PC-3 (cell line): ENCODE measurements around the gene CLDN2. TPM values are rescaled to one million over a fixed set of nuclear protein-coding genes. Genes with fewer than 3 reads are reported as not detected.

Experiments used
- ATAC-seq: fragments of 200-7000 bp; cut with Tn5 transposase; 2 replicates; pipeline ENCODE4 v1.9.1; 2020; ENCODE audit warnings: mild to moderate bottlenecking, moderate library complexity
- BruUV-seq: library from RNA; stranded (reverse); fragments of 400-500 nt; replicated peaks from 2 replicates; lab custom pipeline; 2021; lab: Mats Ljungman, UMichigan
- CTCF ChIA-PET: fragments of 300-600 bp; sonication (Branson Sonifier 250); formaldehyde crosslinking; loops from one replicate; lab custom pipeline; 2022; ENCODE audit warnings: antibody characterized with exemption; lab: Charles Lee
- POLR2A ChIA-PET: fragments of 300-600 bp; sonication (Branson Sonifier 250); formaldehyde crosslinking; loops from one replicate; lab custom pipeline; 2022; ENCODE audit warnings: antibody characterized with exemption; ENCODE audit not compliant: unreplicated experiment; lab: Charles Lee
- DNase-seq: peaks from one replicate; pipeline ENCODE4 v3.0.0-alpha.2; 2015
- H2AFZ ChIP-seq: fragments of 300-600 bp; sonication (generic); 2 replicates; pipeline ENCODE4 v1.6.0; 2016; ENCODE audit warnings: antibody characterized with exemption, low read length
- H3F3A ChIP-seq: fragments of 300-600 bp; sonication (generic); one replicate; pipeline ENCODE4 v1.6.0; 2017; ENCODE audit warnings: antibody characterized with exemption, low read length, control low read depth, mild to moderate bottlenecking; ENCODE audit not compliant: unreplicated experiment
- H3K27ac ChIP-seq: fragments of 300-600 bp; sonication (generic); 2 replicates; pipeline ENCODE4 v1.5.1; 2016; ENCODE audit warnings: mild to moderate bottlenecking, low read length
- H3K27me3 ChIP-seq: fragments of 300-600 bp; sonication (generic); 2 replicates; pipeline ENCODE4 v1.6.1; 2016; ENCODE audit warnings: low read length, mixed read lengths
- H3K36me3 ChIP-seq: fragments of 300-600 bp; sonication (generic); 2 replicates; pipeline ENCODE4 v1.6.1; 2016; ENCODE audit warnings: low read depth, mixed run types, low read length, mixed read lengths
- H3K4me1 ChIP-seq: fragments of 300-600 bp; sonication (generic); 2 replicates; pipeline ENCODE4 v1.5.1; 2016; ENCODE audit warnings: low read length; ENCODE audit not compliant: insufficient read depth
- H3K4me2 ChIP-seq: fragments of 300-600 bp; sonication (generic); 2 replicates; pipeline ENCODE4 v1.6.0; 2016; ENCODE audit warnings: low read length
- H3K4me3 ChIP-seq: fragments of 300-600 bp; sonication (generic); 2 replicates; pipeline ENCODE4 v1.5.1; 2016; ENCODE audit warnings: mild to moderate bottlenecking, low read length, mixed read lengths
- H3K79me2 ChIP-seq: fragments of 300-600 bp; sonication (generic); 2 replicates; pipeline ENCODE4 v1.6.1; 2017; ENCODE audit warnings: low read length, mixed read lengths
- H3K9ac ChIP-seq: fragments of 300-600 bp; sonication (generic); 2 replicates; pipeline ENCODE4 v1.6.0; 2016; ENCODE audit warnings: mild to moderate bottlenecking, low read length
- H3K9me2 ChIP-seq: fragments of 300-600 bp; sonication (generic); replicated peaks from 2 replicates; pipeline ENCODE4 v1.6.1; 2016; ENCODE audit warnings: mixed run types, low read length, mixed read lengths
- H3K9me3 ChIP-seq: fragments of 300-600 bp; sonication (generic); 2 replicates; pipeline ENCODE4 v1.6.1; 2016; ENCODE audit warnings: low read length, mixed read lengths
- H4K20me1 ChIP-seq: fragments of 300-600 bp; sonication (generic); 2 replicates; pipeline ENCODE4 v1.6.1; 2016; ENCODE audit warnings: low read length, mixed read lengths
- CTCF ChIP-seq: fragments of 300-600 bp; sonication (generic); conservative IDR thresholded peaks from 2 replicates; pipeline ENCODE4 v1.5.1; 2017; ENCODE audit warnings: antibody characterized with exemption, low read depth, mild to moderate bottlenecking, low read length
- EZH2 ChIP-seq: fragments of 300-600 bp; sonication (generic); IDR thresholded peaks from one replicate; pipeline ENCODE4 v1.6.1; 2017; ENCODE audit warnings: antibody characterized with exemption, mild to moderate bottlenecking, low read length; ENCODE audit not compliant: unreplicated experiment
- EZH2phosphoT487 ChIP-seq: fragments of 300-600 bp; sonication (generic); IDR thresholded peaks from 2 replicates; pipeline ENCODE4 v1.6.1; 2018; ENCODE audit warnings: mild to moderate bottlenecking, antibody characterized with exemption, low read length, borderline replicate concordance
- intact Hi-C: fragments of 100-400 bp; cut with micrococcal nuclease; formaldehyde crosslinking; loops from 2 replicates; pipeline ENCODE4 v1.9.0; 2023
- total RNA-seq: library from RNA; depleted of rRNA; stranded (reverse); fragments of >200 nt; gene quantifications from 2 replicates; pipeline ENCODE4 v1.2.3, GENCODE V29; 2014; rRNA removed

The CLDN2 gene
- total RNA-seq, 1 experiment from 2014 or later = not detected

GRCh38 chrX:106973433-106974149 lies 53.4 kb downstream of the CLDN2 start:
- H3K4me3 ChIP-seq = no peak overlapping the region
- ATAC-seq = peak; percentile 22; the same call in 1 of the 2 replicates
- no peaks in the 10 kb centered on the region for H3K9me3 ChIP-seq
- no peaks in the 10 kb centered on the region for H3F3A ChIP-seq
- H3K27me3 ChIP-seq = no peaks in the 10 kb centered on the region
- no peak overlapping the region for H2AFZ ChIP-seq
- no peaks in the 10 kb centered on the region for H3K36me3 ChIP-seq
- POLR2A ChIA-PET = no interaction called here
- no peak for TF ChIP-seq EZH2
- no peak for TF ChIP-seq EZH2phosphoT487
- TF ChIP-seq CTCF = no peak
- BruUV-seq = no TSS peak
- H3K4me1 ChIP-seq = no peaks in the 10 kb centered on the region
- intact Hi-C loops = no loop called here
- no peak for DNase-seq
- H3K79me2 ChIP-seq = no peaks in the 10 kb centered on the region
- CTCF ChIA-PET = no interaction called here
- no peak overlapping the region for H3K4me2 ChIP-seq
- no peak overlapping the region for H3K27ac ChIP-seq
- H4K20me1 ChIP-seq = no peaks in the 10 kb centered on the region
- H3K9me2 ChIP-seq = no peaks in the 10 kb centered on the region
- no peak overlapping the region for H3K9ac ChIP-seq

DNA sequence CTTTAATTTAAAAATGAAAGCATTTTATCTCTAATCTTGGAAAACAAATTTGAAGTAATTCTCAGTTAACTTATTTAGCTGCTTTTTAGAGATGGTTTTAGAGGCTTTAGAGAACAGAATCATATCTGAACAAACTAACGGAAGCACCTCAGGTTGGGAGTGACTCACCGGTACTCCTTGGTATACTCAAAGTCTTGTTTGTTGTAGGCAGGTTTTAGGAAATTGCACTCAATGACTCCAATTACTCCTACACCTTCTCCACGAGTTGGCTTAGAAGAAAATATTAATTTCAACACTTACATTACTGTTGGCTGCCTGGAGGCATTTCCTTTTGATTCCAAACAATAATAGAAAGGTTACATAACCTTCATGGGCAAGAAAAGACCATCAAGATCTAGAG lies 56.2 kb downstream of the CLDN2 start:
- ChIA-PET POLR2A (no interaction called here), CTCF (no interaction called here)
- no peak overlapping the region for H2AFZ ChIP-seq
- no peak overlapping the region for H3K4me3 ChIP-seq
- H3K4me1 ChIP-seq = no peaks in the 10 kb centered on the region
- no peaks in the 10 kb centered on the region for H3K36me3 ChIP-seq
- H4K20me1 ChIP-seq = no peaks in the 10 kb centered on the region
- H3F3A ChIP-seq = no peaks in the 10 kb centered on the region
- no peak overlapping the region for H3K9ac ChIP-seq
- H3K27ac ChIP-seq = no peak overlapping the region
- intact Hi-C loops = no loop called here
- no peak for TF ChIP-seq EZH2
- TF ChIP-seq CTCF = no peak
- TF ChIP-seq EZH2phosphoT487 = no peak
- no peak overlapping the region for H3K4me2 ChIP-seq
- no TSS peak for BruUV-seq
- DNase-seq (no peak), ATAC-seq (no peak)
- no peaks in the 10 kb centered on the region for H3K27me3 ChIP-seq
- no peaks in the 10 kb centered on the region for H3K79me2 ChIP-seq
- H3K9me3 ChIP-seq = no peaks in the 10 kb centered on the region
- no peaks in the 10 kb centered on the region for H3K9me2 ChIP-seq

Other genes with a start within 250 kb of the CLDN2 start
- gene RNF128, start 193.7 kb upstream of the CLDN2 start, total RNA-seq = not detected in 2 replicates
- 1.0 and 1.8 TPM in 2 replicates for gene TBC1D8B, start 117.7 kb upstream of the CLDN2 start, total RNA-seq
- not detected in 2 replicates for gene RIPPLY1, start 17.1 kb upstream of the CLDN2 start, total RNA-seq
- 24.8 and 25.7 TPM in 2 replicates for gene MORC4, start 79.8 kb downstream of the CLDN2 start, total RNA-seq
- 12.8 and 14.2 TPM in 2 replicates for gene RBM41, start 198.4 kb downstream of the CLDN2 start, total RNA-seq